ENCODE results near the gene PDCL3.

The PDCL3 gene

DNA sequence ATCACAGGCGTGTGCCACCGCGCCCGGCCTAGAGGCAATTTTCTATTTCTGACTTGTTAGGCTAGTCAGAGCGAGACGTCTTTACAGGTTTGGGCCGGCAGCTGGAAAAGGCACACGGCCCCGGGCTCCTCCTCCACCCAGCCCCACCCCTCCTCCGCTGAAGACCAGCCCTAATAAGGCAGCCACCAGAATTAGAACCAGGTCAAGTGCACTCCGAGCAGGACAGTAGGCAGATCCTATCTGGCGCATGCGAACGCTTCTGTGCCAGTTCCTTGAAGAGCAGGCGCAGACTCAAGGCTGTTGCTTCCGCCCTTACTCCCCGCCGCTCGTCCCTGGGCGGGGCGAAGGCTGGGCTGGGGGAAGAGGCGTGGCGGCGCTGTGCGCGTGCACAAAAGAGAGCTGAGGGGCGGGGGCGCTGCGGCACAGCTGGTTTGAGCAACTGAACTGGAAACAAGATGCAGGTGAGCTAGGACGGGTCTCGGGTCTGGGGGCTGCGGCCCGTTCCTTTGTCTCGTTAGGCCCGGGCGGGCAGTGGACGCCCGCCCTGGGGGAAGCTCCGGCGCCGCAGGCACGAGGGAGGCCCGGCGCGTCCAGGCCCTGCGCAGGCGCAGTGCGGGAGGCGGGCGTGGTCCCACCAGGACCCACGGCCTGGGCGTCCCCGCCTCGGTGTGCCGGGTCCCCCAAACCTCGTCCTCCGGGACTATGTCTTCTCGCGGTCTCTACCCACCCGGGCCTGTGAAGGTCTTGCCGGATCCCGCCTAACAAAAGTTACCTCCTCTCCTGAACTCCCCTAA, at the start of gene PDCL3:
PDCL3 (plus strand) TSS at position 381 of the 794 bp plus-strand sequence; CDS start at position 456, 75 bp downstream.
- no peaks in the 10 kb centered on the region for H3K9me3 Mint-ChIP-seq
- peaks cover 13% of the 10 kb centered on the region for H3K36me3 Mint-ChIP-seq (ENCODE audit: low read depth)
- ATAC-seq (peak; percentile 97), DNase-seq (peak; percentile 94)
- peaks cover 37% of the 10 kb centered on the region for H3K4me1 Mint-ChIP-seq
- H3K27ac Mint-ChIP-seq: peak within 1 kb of the TSS; percentile 98
- peaks cover 2% of the 10 kb centered on the region for H3K27me3 Mint-ChIP-seq
- H3K4me3 Mint-ChIP-seq: peak within 1 kb of the TSS; percentile 92

- no peak overlapping the region for H3K27ac Mint-ChIP-seq
- ATAC-seq: no peak
- no peaks in the 10 kb centered on the region for H3K36me3 Mint-ChIP-seq (ENCODE audit: low read depth)
- no peak overlapping the region for H3K4me3 Mint-ChIP-seq
- DNase-seq: no peak
- peaks cover 5% of the 10 kb centered on the region for H3K27me3 Mint-ChIP-seq
- H3K9me3 Mint-ChIP-seq: no peaks in the 10 kb centered on the region
- H3K4me1 Mint-ChIP-seq: peaks cover 4% of the 10 kb centered on the region
These were observed 49.1 kb upstream of the PDCL3 start for GRCh38 chr2:100513650-100514049.

GRCh38 chr2:100517556-100517955, 45.2 kb upstream of the PDCL3 start:
- Mint-ChIP-seq H3K4me1 (peaks cover 4% of the 10 kb centered on the region), H3K27ac (no peak overlapping the region), H3K27me3 (peaks cover 3% of the 10 kb centered on the region), H3K9me3 (no peaks in the 10 kb centered on the region), H3K36me3 (ENCODE audit: low read depth) (no peaks in the 10 kb centered on the region), H3K4me3 (no peak overlapping the region)
- no peak for DNase-seq
- no peak for ATAC-seq

DNA sequence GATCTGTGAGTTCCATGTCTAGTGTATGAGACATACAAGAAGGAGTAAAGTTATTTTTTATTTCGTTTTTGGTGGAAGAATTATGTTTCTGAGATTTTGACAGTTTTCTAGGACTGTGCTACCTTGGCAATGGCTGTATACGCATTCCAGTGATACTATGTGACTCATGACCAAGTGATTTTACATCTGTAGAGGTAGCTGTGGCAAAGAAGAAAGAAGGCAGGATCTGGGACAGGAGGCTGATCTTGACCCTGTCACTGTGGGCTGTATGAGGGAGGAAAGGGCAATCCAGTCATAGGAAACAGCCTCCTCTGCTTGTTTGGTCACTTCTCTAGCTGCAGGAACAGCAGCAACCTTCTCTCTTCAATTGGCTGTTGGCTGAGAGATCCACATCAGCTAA, 44.0 kb upstream of the PDCL3 start:
- H3K9me3 Mint-ChIP-seq: no peaks in the 10 kb centered on the region
- H3K27ac Mint-ChIP-seq: no peak overlapping the region
- no peak overlapping the region for H3K4me3 Mint-ChIP-seq
- H3K36me3 Mint-ChIP-seq (ENCODE audit: low read depth): no peaks in the 10 kb centered on the region
- peaks cover 3% of the 10 kb centered on the region for H3K27me3 Mint-ChIP-seq
- ATAC-seq: no peak
- no peak for DNase-seq
- H3K4me1 Mint-ChIP-seq: no peaks in the 10 kb centered on the region

DNA sequence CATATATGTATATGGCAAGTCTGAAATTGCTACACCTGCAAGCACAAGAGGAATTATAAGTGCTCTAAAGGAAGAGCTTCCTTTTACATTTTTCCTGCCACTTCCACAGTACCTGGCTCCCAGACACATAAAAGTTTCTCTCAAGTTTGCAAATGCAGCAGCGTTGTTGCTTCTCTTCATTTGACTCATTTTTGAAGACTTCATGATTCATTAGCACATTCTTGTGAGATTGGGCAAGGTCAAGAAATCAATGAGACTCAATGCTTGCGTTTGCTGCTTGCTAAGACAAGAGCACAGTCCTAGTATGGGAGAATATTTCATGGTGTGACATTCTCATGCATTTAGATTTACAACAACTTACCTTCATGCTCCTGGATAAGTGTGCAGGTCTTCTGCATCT, 42.6 kb upstream of the PDCL3 start:
- Mint-ChIP-seq H3K27me3 (peaks cover 3% of the 10 kb centered on the region), H3K27ac (no peak overlapping the region), H3K4me3 (no peak overlapping the region), H3K36me3 (ENCODE audit: low read depth) (no peaks in the 10 kb centered on the region), H3K4me1 (no peaks in the 10 kb centered on the region), H3K9me3 (no peaks in the 10 kb centered on the region)
- no peak for ATAC-seq
- no peak for DNase-seq

GRCh38 chr2:100522430-100522829, 40.4 kb upstream of the PDCL3 start:
- DNase-seq (no peak), ATAC-seq (no peak)
- peaks cover 3% of the 10 kb centered on the region for H3K27me3 Mint-ChIP-seq
- H3K27ac Mint-ChIP-seq: no peak overlapping the region
- H3K36me3 Mint-ChIP-seq (ENCODE audit: low read depth): no peaks in the 10 kb centered on the region
- H3K4me3 Mint-ChIP-seq: no peak overlapping the region
- H3K9me3 Mint-ChIP-seq: no peaks in the 10 kb centered on the region
- no peaks in the 10 kb centered on the region for H3K4me1 Mint-ChIP-seq

DNA sequence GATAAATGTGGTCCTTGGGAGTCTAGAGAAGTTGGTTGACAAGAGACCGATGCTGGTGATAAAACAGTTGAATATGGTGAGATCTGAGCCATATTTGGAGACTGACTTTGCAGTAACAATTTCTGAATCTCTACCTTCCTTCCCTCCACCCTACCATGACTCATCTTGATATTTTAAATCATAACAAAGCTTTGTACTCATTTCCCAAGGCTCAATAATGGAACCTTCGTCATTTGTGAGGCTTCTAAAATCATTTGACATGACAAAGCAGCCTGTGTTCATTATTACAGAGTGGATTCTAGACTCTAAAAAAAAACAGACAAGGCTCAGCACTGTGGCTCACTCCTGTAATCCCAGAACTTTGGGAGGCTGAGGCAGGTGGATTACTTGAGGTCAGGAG, 38.5 kb upstream of the PDCL3 start:
- Mint-ChIP-seq H3K9me3 (no peaks in the 10 kb centered on the region), H3K27me3 (no peaks in the 10 kb centered on the region), H3K4me3 (no peak overlapping the region), H3K4me1 (no peaks in the 10 kb centered on the region), H3K36me3 (ENCODE audit: low read depth) (no peaks in the 10 kb centered on the region), H3K27ac (no peak overlapping the region)
- DNase-seq (no peak), ATAC-seq (no peak)

DNA sequence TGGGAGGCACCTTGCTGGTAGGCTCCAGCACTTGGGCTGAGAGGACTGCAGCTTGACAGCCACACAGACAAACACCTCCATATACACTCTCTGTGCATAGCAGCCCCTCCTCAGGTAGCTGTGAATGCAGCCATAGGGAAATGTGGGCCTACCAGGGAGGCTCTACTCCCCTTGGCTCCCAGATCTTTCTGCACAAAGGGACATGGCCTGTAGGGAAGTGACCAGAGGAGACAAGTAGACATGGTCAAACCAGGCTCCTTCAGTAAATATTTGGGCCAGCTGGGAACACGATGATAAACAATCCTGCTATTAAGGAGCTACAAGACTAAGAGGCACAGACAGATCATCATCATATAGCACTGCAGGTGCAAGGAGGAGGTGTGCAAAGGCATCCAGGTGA, 35.9 kb upstream of the PDCL3 start:
- DNase-seq (no peak), ATAC-seq (no peak)
- H3K4me1 Mint-ChIP-seq: no peaks in the 10 kb centered on the region
- no peaks in the 10 kb centered on the region for H3K36me3 Mint-ChIP-seq (ENCODE audit: low read depth)
- no peaks in the 10 kb centered on the region for H3K9me3 Mint-ChIP-seq
- no peak overlapping the region for H3K27ac Mint-ChIP-seq
- H3K4me3 Mint-ChIP-seq: no peak overlapping the region
- H3K27me3 Mint-ChIP-seq: no peaks in the 10 kb centered on the region

DNA sequence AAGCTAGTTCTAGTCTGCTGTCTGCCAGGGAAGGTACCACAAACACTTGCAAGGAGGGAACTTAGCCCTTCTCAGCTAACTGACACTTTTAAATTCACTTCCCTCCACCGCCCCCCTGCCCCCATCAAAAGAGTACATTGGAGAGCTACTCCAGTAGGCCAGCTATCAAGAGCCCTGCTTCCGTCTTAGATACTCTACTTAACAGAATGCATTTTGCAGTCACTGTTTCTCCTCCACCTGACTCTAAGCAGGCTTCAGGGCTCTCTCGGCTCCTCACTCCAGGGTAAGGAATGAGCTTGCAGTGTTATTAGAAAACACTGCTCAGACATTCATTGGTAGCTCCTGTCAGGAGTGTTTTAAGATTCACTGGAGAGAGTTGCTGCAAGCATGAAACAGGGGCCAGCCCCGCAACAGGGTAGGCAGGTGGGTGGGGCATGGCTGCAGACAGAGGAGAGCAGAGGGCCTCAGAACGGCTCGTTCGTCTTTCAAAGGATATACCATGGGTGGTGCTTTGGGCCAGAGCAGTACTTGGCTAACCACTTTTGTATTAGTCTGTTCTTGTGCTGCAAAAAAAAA, 35.3 kb upstream of the PDCL3 start:
- ATAC-seq (no peak), DNase-seq (no peak)
- Mint-ChIP-seq H3K4me3 (no peak overlapping the region), H3K27me3 (no peaks in the 10 kb centered on the region), H3K9me3 (no peaks in the 10 kb centered on the region), H3K36me3 (ENCODE audit: low read depth) (no peaks in the 10 kb centered on the region), H3K4me1 (no peaks in the 10 kb centered on the region), H3K27ac (no peak overlapping the region)

GRCh38 chr2:100529176-100529575, 33.6 kb upstream of the PDCL3 start:
- Mint-ChIP-seq H3K27me3 (peaks cover 4% of the 10 kb centered on the region), H3K27ac (no peak overlapping the region), H3K9me3 (peaks cover 7% of the 10 kb centered on the region), H3K36me3 (ENCODE audit: low read depth) (no peaks in the 10 kb centered on the region), H3K4me1 (no peaks in the 10 kb centered on the region), H3K4me3 (no peak overlapping the region)
- DNase-seq: no peak
- no peak for ATAC-seq

DNA sequence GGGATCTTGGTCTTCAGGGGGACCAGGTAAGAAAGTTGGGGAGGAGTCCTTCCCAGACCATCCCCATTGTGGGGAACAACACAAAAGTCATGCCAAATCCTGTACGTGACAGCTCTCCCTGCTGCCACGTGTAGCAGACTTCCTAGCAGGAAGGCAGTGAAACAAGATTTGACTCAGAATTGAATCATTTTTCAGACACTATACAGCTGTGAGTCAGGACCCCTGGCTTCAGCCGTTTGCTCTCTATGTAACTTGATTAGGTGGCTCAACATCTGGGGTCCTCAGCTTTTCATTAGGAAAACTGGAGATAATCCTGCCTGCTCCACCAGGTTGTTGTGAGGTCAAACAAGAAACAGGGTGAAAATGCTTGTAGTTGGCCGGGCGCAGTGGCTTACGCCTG, 32.9 kb upstream of the PDCL3 start:
- Mint-ChIP-seq H3K27ac (no peak overlapping the region), H3K9me3 (peaks cover 7% of the 10 kb centered on the region), H3K36me3 (ENCODE audit: low read depth) (no peaks in the 10 kb centered on the region), H3K4me3 (no peak overlapping the region), H3K4me1 (no peaks in the 10 kb centered on the region), H3K27me3 (peaks cover 4% of the 10 kb centered on the region)
- DNase-seq (no peak), ATAC-seq (no peak)

DNA sequence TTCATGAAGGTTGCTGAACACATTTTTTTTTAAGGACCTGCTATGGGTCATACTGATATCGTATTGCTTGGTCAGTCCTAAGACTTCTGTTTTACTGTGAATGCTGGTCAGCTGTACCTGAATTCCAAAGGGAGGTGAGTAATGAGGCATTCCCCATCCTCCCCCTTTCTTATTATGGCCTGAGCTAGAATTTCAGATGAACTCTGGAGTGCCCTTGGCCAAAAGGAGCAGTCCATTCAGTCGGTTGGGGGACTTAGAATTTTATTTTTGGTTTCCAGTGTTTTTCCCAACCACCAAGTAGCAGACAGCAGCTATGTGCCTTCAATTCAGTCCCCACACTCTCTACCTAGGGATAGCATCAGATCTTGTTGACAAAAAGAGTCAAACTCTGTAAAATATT, 26.9 kb upstream of the PDCL3 start:
- peaks cover 4% of the 10 kb centered on the region for H3K27me3 Mint-ChIP-seq

GRCh38 chr2:100537918-100538317, 24.9 kb upstream of the PDCL3 start:
- H3K27ac Mint-ChIP-seq: no peak overlapping the region
- no peaks in the 10 kb centered on the region for H3K36me3 Mint-ChIP-seq (ENCODE audit: low read depth)
- H3K9me3 Mint-ChIP-seq: peaks cover 7% of the 10 kb centered on the region
- H3K4me3 Mint-ChIP-seq: no peak overlapping the region
- DNase-seq: no peak
- H3K27me3 Mint-ChIP-seq: peaks cover 4% of the 10 kb centered on the region
- ATAC-seq: no peak
- no peaks in the 10 kb centered on the region for H3K4me1 Mint-ChIP-seq

More for the DNA sequence above, 26.9 kb upstream of the PDCL3 start:
- Mint-ChIP-seq H3K4me1 (no peaks in the 10 kb centered on the region), H3K9me3 (peaks cover 7% of the 10 kb centered on the region), H3K36me3 (ENCODE audit: low read depth) (no peaks in the 10 kb centered on the region), H3K4me3 (no peak overlapping the region), H3K27ac (no peak overlapping the region)
- DNase-seq (no peak), ATAC-seq (no peak)

GRCh38 chr2:100539221-100539620, 23.6 kb upstream of the PDCL3 start:
- H3K36me3 Mint-ChIP-seq (ENCODE audit: low read depth): no peaks in the 10 kb centered on the region
- H3K4me3 Mint-ChIP-seq: no peak overlapping the region
- no peaks in the 10 kb centered on the region for H3K27me3 Mint-ChIP-seq
- no peaks in the 10 kb centered on the region for H3K4me1 Mint-ChIP-seq
- no peak overlapping the region for H3K27ac Mint-ChIP-seq
- ATAC-seq (no peak), DNase-seq (no peak)
- no peaks in the 10 kb centered on the region for H3K9me3 Mint-ChIP-seq

- no peaks in the 10 kb centered on the region for H3K27me3 Mint-ChIP-seq
- ATAC-seq: no peak
- DNase-seq: no peak
These were observed 21.4 kb upstream of the PDCL3 start for GRCh38 chr2:100541404-100541803.

More at GRCh38 chr2:100541404-100541803, 21.4 kb upstream of the PDCL3 start:
- Mint-ChIP-seq H3K4me1 (no peaks in the 10 kb centered on the region), H3K27ac (no peak overlapping the region), H3K4me3 (no peak overlapping the region), H3K36me3 (ENCODE audit: low read depth) (no peaks in the 10 kb centered on the region), H3K9me3 (no peaks in the 10 kb centered on the region)
